ENCODE measurements around the gene FGFR1OP2.

DNA sequence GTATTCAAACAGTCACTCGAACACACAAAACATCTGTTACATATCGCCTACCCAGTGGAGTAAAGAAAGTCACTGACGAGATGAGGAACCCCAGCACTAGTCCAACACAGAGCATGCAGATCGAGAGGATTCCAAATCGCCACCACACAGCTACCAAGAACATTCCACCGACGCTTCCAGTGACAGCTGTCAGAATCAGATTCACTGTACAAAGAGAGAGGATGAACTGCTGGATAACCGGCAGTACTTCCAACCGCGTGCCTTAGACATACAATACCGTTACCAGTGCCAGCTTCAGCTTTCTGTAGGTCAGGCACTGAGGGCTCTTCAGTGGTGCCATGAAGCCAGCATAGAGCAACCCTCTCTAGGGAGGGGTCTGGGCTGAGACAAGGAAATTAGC, 41.5 kb downstream of the FGFR1OP2 start:
- TF ChIP-seq, protein P1, sequence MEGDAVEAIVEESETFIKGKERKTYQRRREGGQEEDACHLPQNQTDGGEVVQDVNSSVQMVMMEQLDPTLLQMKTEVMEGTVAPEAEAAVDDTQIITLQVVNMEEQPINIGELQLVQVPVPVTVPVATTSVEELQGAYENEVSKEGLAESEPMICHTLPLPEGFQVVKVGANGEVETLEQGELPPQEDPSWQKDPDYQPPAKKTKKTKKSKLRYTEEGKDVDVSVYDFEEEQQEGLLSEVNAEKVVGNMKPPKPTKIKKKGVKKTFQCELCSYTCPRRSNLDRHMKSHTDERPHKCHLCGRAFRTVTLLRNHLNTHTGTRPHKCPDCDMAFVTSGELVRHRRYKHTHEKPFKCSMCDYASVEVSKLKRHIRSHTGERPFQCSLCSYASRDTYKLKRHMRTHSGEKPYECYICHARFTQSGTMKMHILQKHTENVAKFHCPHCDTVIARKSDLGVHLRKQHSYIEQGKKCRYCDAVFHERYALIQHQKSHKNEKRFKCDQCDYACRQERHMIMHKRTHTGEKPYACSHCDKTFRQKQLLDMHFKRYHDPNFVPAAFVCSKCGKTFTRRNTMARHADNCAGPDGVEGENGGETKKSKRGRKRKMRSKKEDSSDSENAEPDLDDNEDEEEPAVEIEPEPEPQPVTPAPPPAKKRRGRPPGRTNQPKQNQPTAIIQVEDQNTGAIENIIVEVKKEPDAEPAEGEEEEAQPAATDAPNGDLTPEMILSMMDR (IDR thresholded peaks at IDR 0.05): no peak
- TF ChIP-seq POLR2A (IDR thresholded peaks at IDR 0.05): no peak

All from esophagus squamous epithelium (tissue), 4 donors.